Fibroblast of skin of back (primary cell): ENCODE results near the gene PIPOX.
"Not testable (repeated sequence)": the region's sequence is repeated elsewhere in the genome, so short reads cannot be mapped to it uniquely, and the experiment has no call there.

Experiments used
- DNase-seq: peaks from one replicate; pipeline ENCODE4 v3.0.0-alpha.2; 2013

The PIPOX gene

DNA sequence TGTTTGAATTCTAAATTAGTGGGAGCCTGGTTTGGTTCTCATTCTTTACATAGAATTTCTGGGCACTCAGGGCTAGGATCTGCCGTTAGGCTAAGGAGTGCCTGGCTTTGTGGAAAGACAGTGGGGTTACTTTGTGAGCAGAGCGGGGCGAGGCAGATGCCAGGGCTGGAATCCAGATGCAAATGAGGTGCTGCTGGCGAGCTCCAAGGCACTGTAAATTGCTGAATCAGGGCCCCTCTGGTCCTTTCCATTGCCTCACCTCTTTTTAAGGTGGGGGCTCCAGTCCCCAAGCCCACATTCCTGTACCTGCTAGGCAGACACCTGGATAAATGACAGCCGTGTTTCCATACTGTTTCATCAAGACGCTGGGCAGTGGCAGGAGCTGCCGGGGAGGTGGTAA, 33.8 kb downstream of the PIPOX start:
- no peak for DNase-seq

DNA sequence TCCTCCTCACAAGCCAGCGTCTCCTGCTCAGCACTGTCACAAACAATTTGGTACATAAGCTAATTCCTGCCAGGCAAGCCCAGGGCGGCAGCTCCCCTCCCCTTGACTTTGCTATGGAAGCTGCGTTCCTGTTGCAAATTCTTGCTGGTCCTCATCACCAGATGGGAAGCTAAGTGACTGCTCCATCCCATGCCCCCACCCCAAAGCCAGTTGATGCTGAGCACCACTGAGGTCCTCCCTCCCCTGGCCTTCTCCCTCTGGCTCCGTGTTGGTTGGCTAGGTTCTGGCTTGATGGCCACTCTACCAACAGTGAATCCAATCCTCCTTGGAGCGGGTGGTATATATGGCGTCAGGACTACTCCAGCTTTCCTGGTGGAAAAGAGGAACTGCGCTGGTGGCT, 34.4 kb downstream of the PIPOX start:
- no peak for DNase-seq

DNA sequence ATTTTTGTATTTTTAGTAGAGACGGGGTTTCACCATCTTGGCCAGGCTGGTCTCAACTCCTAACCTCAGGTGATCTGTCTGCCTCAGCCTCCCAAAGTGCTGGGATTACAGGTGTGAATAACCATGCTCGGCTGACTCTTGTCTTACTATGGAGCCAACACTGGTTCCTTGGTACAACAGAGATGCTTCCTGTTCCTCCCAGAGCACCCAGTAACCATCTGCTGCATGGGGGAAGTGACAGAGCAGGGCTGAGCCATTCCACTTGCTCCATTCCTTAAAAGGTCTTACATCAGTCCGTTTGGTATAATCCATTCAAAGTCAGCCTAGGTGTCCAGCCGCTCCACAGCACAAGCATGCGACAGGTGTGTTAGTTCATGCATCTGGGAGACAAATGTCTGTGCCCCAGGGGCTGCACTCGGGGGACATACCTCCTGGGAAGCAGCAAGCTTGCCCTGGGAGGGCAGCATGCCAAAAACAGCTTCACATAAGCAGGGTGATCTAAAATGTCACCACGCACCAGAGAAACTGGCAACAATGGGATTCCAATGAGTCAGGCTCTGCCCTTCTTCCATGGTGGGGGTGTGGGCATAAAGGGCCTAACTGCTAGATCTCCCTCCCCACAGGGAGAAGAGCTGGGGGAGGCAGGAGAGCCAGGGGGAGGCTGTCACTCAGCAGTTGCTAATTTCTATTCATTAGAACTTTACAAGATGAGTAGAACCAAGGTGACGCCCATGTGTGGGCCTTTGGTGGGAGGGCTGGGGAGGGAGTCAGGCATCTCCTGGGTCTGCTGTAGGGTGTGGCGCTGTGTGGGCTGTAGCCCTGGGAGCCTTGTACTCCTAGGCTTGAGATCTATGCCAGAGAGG, 35.5 kb downstream of the PIPOX start:
- DNase-seq = peak; percentile 48

GRCh38 chr17:29079433-29079832, 36.5 kb downstream of the PIPOX start:
- no peak for DNase-seq

DNA sequence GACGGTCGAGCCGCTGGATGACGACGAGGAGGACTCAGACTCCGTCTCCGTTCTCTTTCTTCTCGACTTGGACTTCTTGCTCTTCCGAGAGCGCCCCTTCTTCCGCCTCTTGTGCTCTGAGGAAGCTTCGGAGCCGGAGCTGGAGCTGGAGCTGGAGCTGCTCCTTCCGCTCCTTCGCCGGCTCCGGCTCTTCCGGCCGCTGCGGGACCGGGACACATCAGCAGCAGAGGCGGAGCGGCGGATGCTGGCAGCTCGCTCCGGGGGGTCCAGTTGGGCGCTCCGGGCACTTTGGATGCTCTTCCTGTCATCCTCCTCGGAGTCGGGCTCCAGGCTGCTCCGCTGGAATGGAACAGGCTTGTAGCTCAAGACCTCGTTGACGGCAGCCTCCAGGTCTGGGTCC, 36.9 kb downstream of the PIPOX start:
- DNase-seq = no peak

DNA sequence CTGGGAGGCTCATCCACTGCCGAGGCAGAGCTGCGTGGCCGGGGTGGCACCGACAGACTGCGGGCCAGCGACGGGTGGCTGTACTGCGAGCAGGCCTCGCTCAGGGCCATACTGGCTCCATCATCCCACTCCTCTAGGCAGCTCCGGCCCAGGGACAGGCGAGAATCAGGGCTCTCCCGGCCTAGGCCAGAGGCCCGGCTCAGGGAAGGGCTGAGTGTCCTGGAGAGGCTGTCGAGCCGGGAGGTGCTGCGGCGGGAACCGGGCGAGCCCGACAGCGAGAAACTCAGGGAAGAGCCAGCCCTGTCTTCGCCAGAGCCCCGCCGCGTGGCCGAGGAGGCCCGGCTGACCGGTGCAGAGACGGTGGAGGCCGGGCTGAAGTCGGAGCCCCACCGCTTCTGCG, 37.4 kb downstream of the PIPOX start:
- no peak for DNase-seq

DNA sequence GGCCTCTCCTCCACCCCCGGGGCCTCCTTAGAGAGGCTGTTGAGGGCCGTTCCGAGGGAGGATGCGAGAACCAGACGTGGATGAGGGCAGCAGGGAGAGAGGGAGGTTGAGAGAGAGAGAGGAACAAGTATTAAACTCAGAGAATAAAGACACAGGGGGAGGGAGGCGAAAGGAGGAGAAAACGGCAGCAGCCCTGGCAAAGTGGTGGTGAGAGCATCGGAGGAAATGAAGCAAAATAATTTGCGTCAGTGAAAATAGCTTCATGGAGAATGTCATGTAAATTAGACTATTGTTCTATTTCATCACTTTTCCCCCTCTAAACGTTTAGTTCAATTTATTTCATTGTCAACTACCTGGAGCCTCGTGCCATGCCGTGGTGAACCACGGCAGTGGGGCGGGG, 38.0 kb downstream of the PIPOX start:
- no peak for DNase-seq

DNA sequence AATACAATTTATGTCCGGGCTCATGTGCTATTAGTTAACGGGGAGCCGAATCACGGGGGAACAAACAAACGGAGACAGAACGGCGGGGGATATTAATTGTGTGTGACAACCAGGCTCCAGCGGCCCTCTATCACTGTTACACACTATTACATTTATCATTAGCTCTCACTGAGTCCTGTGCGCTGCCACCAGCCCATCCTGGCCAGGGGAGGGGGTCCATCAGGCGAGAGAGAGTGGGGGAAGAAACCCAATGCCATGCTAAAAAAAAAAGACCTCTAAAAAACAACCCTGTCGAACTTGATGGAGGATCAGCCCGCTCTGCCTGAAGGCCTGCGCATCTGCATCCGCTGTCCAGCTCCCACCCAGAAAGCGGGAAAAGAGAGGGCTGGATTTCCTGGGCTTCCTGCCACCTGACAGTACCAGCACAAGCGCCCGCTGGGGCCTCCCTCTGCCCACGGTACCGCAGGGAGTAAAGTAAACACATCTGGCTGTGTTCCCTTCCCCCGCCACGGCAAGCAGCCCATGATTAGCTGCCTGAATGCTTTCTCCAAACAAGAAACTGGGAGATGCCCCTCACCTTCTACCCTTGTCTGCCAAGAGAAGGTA, 41.7 kb downstream of the PIPOX start:
- DNase-seq = peak; percentile 18

DNA sequence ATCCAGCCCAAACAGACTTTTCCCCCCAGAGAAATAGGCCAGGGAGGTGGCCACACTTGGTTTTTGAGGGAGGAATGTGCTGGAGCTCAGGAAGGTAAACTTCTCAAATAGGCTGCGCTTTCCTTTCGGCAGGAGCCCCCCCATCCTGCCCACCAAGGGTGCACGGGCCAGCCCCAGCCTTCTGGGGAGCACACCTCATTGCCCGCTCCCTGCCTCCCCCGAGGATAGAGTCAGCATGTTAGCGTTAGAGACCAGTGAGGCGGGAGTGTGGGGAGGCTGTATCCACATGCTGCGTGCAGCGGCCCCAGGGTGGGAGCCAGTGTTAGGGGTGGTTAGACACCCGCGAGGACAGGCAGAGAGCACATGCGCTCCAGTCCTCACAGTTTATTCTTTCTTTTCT, 42.3 kb downstream of the PIPOX start:
- DNase-seq = no peak

- peak; percentile 5 for DNase-seq
Measured at GRCh38 chr17:29086628-29087332, 43.8 kb downstream of the PIPOX start.

- DNase-seq = not testable (repeated sequence)
Measured at GRCh38 chr17:29088782-29089181, 45.8 kb downstream of the PIPOX start.

DNA sequence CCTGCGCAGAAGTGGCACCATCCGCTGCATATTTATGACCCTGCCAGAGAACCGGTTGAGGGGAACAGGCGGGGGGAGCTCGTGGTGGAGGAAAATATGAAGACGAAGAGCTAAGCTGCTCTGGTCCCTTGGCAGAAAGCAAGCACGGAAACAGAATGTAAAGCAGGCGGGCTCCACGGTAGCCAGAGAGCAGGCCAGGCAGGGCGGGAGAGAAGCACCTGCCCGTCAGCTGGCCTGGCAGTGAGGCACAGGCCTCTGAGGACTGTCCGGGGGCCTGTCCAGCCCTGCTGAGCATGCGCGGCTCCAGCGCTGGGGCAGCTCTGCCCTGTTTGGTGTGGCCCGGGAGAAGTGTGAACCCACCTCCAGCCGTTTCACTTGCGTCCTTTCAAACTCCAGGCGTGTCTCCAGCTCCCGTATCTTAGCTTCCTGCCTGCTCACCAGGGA, 46.7 kb downstream of the PIPOX start:
- DNase-seq = no peak

- DNase-seq = no peak
Measured at GRCh38 chr17:29090108-29090507, 47.2 kb downstream of the PIPOX start.

DNA sequence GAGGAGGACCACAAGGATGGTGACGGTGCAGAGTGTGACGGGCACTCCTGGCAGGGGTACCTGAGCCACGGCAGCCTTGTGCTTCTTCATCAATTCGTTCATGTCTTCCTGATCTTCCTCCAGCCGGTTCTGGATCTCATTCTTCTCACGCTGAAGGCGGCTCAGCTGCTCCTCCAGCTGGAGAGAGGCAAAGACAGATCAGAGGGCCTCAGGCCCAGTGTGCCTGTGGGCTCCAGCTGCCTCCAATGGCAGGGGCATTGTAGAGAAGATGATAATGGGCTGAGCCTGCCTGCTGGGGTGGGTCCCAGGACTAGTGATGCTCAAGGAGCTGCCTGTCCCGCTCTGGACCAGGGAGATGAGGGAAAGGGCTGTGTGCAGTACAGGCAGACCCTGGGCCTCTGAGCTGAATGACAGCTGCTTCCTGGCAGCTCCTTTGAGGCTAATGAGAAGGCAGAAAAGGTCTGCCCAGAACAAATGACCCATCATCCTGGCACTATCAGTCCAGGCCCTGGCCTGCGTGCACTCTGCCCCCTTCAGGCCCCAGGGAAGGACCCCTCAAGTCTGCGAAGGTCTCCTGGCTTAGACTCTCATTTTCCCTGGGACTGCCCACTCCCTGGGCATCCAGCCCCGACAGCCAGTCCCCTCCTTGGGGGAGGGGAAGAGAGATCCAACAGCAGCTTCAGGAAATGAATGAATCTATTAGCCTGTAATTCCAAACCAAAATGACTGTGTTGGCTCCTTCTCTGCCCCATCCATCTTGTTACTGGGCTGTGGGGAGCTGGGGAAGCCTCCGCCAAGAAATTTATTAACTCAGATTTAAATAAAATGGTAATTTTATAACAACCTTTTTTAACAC, 48.0 kb downstream of the PIPOX start:
- DNase-seq = no peak

DNA sequence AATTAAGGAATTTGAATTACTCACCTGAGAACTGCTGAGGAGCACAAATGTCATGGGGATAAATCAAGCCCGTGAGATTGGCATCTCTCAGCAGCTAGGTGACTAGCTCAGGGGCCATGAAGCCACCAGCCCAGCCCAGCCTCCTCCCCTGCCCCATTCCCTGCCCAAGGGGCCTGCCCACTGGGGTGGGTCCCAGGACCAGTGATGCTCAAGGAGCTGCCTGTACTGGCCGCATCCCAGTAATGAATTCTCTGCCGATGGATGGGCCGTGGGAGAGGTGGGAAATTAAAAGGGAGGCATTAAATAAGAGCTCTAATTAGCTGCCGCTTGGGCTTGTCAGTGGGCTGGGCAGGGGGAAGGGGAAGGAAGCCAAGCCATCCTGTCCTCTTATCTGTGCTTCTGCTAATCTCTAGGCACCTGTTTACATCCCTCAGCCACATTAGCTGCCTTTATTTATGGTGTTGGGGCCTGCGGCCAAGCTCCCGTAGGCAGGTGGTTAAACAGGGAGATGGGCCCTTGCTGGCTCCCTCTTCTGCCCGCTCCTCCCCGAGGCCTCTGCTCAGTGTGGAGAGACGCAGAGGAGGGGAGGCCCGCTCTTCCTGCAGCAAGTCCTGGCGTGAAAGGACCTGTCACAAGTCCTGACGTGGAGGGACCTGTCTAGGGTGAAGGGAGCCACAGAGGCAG, 48.8 kb downstream of the PIPOX start:
- DNase-seq = no peak

- DNase-seq = no peak
Measured at GRCh38 chr17:29093090-29093871, 50.3 kb downstream of the PIPOX start.

GRCh38 chr17:29094101-29094708, 51.3 kb downstream of the PIPOX start:
- DNase-seq = no peak

- DNase-seq = no peak
Measured at GRCh38 chr17:29095439-29095838, 52.5 kb downstream of the PIPOX start.

DNA sequence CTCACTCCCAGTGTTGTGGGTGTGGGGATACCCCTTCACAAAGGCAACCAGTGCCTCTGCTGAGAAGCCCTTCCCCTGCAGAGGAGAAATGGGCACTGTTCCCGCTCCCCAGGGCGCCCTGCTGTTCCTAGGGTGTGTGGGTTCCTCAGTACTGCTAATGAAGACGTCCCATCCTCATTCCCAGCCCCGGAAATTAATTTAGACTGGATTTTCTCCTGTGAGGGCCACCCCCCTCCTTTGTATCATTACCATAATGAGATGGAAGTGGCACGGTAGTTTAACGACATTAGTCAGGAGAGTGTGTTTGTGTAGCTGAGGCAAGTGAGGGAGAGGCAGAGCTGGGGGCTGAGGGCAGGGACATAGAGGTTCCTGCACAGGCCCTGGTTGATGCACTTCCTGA, 53.2 kb downstream of the PIPOX start:
- DNase-seq = no peak

DNA sequence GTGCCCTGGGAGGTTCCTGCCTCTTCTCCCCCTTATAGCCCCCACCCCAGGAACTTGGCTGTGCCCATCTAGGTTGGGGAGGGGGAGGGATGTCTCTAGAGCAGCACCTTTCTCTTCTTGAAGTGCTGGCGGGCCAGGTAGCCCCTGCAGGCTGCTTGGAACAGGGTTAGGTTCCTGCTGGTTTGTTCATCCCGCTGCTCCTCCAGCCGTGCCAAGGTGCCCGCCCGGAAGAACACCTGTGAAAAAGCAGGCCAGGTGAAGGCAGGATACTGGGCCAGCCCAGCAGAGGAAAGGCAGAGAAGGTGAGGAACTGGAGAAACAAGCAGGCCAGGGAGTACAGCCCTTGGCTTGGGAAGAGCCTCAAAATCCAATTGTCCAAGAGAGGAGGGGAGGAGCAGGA, 56.6 kb downstream of the PIPOX start:
- DNase-seq = no peak

GRCh38 chr17:29100296-29100695, 57.4 kb downstream of the PIPOX start:
- no peak for DNase-seq
